NCI-H1436 (cell line): ENCODE data around the gene B4GALT5.

ENCODE experiments used
- DNase-seq: peaks from one replicate; lab custom pipeline; 2025; lab: John Stamatoyannopoulos, UW

B4GALT5 gene

GRCh38 chr20:49607568-49607967 lies 106.1 kb downstream of the B4GALT5 start:
- DNase-seq: no peak

- DNase-seq: no peak
Measured at GRCh38 chr20:49603209-49603627, 110.5 kb downstream of the B4GALT5 start.

GRCh38 chr20:49602345-49603208 lies 111.1 kb downstream of the B4GALT5 start:
- no peak for DNase-seq

GRCh38 chr20:49601153-49601924 lies 112.3 kb downstream of the B4GALT5 start:
- no peak for DNase-seq

GRCh38 chr20:49599746-49600113 lies 113.9 kb downstream of the B4GALT5 start:
- DNase-seq: no peak

GRCh38 chr20:49597825-49598395 lies 115.8 kb downstream of the B4GALT5 start:
- no peak for DNase-seq

- no peak for DNase-seq
Measured at GRCh38 chr20:49595811-49596561, 117.7 kb downstream of the B4GALT5 start.

- DNase-seq: no peak
Measured at GRCh38 chr20:49595346-49595745, 118.3 kb downstream of the B4GALT5 start.

GRCh38 chr20:49594931-49595315 lies 118.8 kb downstream of the B4GALT5 start:
- DNase-seq: no peak

- DNase-seq: no peak
Measured at GRCh38 chr20:49594143-49594930, 119.3 kb downstream of the B4GALT5 start.

GRCh38 chr20:49593466-49594142 lies 120.1 kb downstream of the B4GALT5 start:
- no peak for DNase-seq

- DNase-seq: no peak
Measured at GRCh38 chr20:49592120-49592519, 121.6 kb downstream of the B4GALT5 start.

- no peak for DNase-seq
Measured at GRCh38 chr20:49591217-49591865, 122.3 kb downstream of the B4GALT5 start.

GRCh38 chr20:49590163-49591017 lies 123.3 kb downstream of the B4GALT5 start:
- no peak for DNase-seq

GRCh38 chr20:49589747-49590146 lies 123.9 kb downstream of the B4GALT5 start:
- no peak for DNase-seq

- no peak for DNase-seq
Measured at GRCh38 chr20:49587111-49587570, 126.5 kb downstream of the B4GALT5 start.

- no peak for DNase-seq
Measured at GRCh38 chr20:49585585-49586245, 128.0 kb downstream of the B4GALT5 start.
